Right cardiac atrium (tissue), 5 donors: ENCODE data around the gene PAX1. TPM values are rescaled to one million over a fixed set of nuclear protein-coding genes. Genes with fewer than 3 reads are reported as not detected.

Experiments used
- ATAC-seq, 2 donors: fragments of 200-7000 bp; cut with Tn5 transposase; one replicate each; pipeline versions ENCODE4 v1.8.0 to v1.9.1; 2020; ENCODE audit warnings: moderate library complexity in 2 of 2, mild to moderate bottlenecking in 1 of 2
- DNase-seq, 3 donors: peaks; one replicate each; pipeline ENCODE4 v3.0.0-alpha.2; 2020
- H3K27ac ChIP-seq: one replicate; pipeline ENCODE4 v1.5.1; 2013; ENCODE audit warnings: mild to moderate bottlenecking, low read length, control low read depth, moderate library complexity
- H3K27me3 ChIP-seq: one replicate; pipeline ENCODE4 v1.6.1; 2013; ENCODE audit not compliant: control insufficient read depth, insufficient read depth
- H3K4me1 ChIP-seq: one replicate; pipeline ENCODE4 v1.6.1; 2013; ENCODE audit warnings: low read length; ENCODE audit not compliant: control insufficient read depth, insufficient read depth
- H3K4me3 ChIP-seq: one replicate; pipeline ENCODE4 v1.5.1; 2013; ENCODE audit warnings: low read length, control low read depth
- H3K9me3 ChIP-seq: one replicate; pipeline ENCODE4 v1.6.1; 2013; ENCODE audit warnings: low read length; ENCODE audit not compliant: control insufficient read depth
- WGBS: extraction: QIAGEN DNeasy Blood & Tissue Kit; methylation state at CpG from one replicate; pipeline ENCODE4 v1.1.7; 2013; 5-methylcytosine and 5-hydroxymethylcytosine counted together
- intact Hi-C, 4 donors: fragments of 100-400 bp; cut with DNase I; formaldehyde crosslinking; loops; one replicate each; pipeline versions ENCODE4 v1.11.0 to v1.14.0; 2022 to 2023
- polyA plus RNA-seq: library from polyadenylated mRNA; stranded (reverse); fragments of 200-250 nt; gene quantifications from one replicate; pipeline ENCODE4 v1.2.3, GENCODE V29; 2013
- total RNA-seq, 4 donors: library from RNA; stranded (reverse); fragmentation: NEBNext Ultra II Directional; extraction: Animal tissue kit (Norgen Biotek cat#: 25700); gene quantifications; one replicate each; pipeline ENCODE4 v1.2.1, GENCODE V29; 2021
- donor health status: healthy with polysubstance abuse.
- donor health status: DM: no; HTN: yes; CAD: no.
- donor health status: DM: no; HTN: no; CAD: no.
- donor health status: DM: no; HTN: yes; CAD: no; lungs with severe emphysema.
- donor health status: DM: yes; HTN: yes; CAD: no.

PAX1 gene
- total and polyA plus RNA-seq, 5 donors = not detected

GRCh38 chr20:21703717-21704407 is 1.6 kb upstream of the PAX1 start:
- Histone ChIP-seq H3K9me3 (no peaks in the 10 kb centered on the region), H3K4me3 (no peak overlapping the region), H3K27ac (no peak overlapping the region), H3K4me1 (no peaks in the 10 kb centered on the region), H3K27me3 (peaks cover 4% of the 10 kb centered on the region)
- ATAC-seq = no peak
- 4% methylated on average over 22 of the region's 22 CpGs for WGBS
- DNase-seq = no peak
- intact Hi-C loops = no loop called here

- peaks cover 4% of the 10 kb centered on the region for H3K27me3 ChIP-seq
- intact Hi-C loops = no loop called here
- H3K4me3 ChIP-seq = no peak overlapping the region
- H3K27ac ChIP-seq = no peak overlapping the region
- ATAC-seq (no peak), DNase-seq (no peak)
- H3K4me1 ChIP-seq = no peaks in the 10 kb centered on the region
- WGBS = 3% methylated on average over 31 of the region's 31 CpGs
- no peaks in the 10 kb centered on the region for H3K9me3 ChIP-seq
These were observed 767 bp upstream of the PAX1 start for GRCh38 chr20:21704408-21705385.

- ATAC-seq (no peak), DNase-seq (no peak)
- Histone ChIP-seq H3K27me3 (peaks cover 4% of the 10 kb centered on the region), H3K4me1 (no peaks in the 10 kb centered on the region), H3K27ac (no peak overlapping the region), H3K9me3 (no peaks in the 10 kb centered on the region), H3K4me3 (no peak overlapping the region)
- WGBS = 2% methylated on average over 76 of the region's 76 CpGs
- intact Hi-C loops = no loop called here
These were observed 1.1 kb downstream of the PAX1 start for GRCh38 chr20:21706261-21707195.

- 11% methylated on average over 7 of the region's 7 CpGs for WGBS
- intact Hi-C loops = no loop called here
- ATAC-seq = no peak
- Histone ChIP-seq H3K4me1 (no peaks in the 10 kb centered on the region), H3K4me3 (no peak overlapping the region), H3K27ac (no peak overlapping the region), H3K27me3 (peaks cover 4% of the 10 kb centered on the region), H3K9me3 (no peaks in the 10 kb centered on the region)
- DNase-seq = no peak
These were observed 1.8 kb downstream of the PAX1 start for GRCh38 chr20:21707267-21707666.

GRCh38 chr20:21707999-21708737 is 2.7 kb downstream of the PAX1 start:
- ATAC-seq = no peak
- Histone ChIP-seq H3K4me1 (no peaks in the 10 kb centered on the region), H3K27me3 (peaks cover 6% of the 10 kb centered on the region), H3K4me3 (no peak overlapping the region), H3K27ac (no peak overlapping the region), H3K9me3 (no peaks in the 10 kb centered on the region)
- DNase-seq = no peak
- intact Hi-C loops = no loop called here
- WGBS = 4% methylated on average over 33 of the region's 33 CpGs

GRCh38 chr20:21708738-21709534 is 3.5 kb downstream of the PAX1 start:
- peaks cover 8% of the 10 kb centered on the region for H3K27me3 ChIP-seq
- no peak for DNase-seq
- ATAC-seq = no peak
- no peak overlapping the region for H3K4me3 ChIP-seq
- intact Hi-C loops = no loop called here
- no peaks in the 10 kb centered on the region for H3K9me3 ChIP-seq
- 3% methylated on average over 43 of the region's 43 CpGs for WGBS
- no peak overlapping the region for H3K27ac ChIP-seq
- H3K4me1 ChIP-seq = no peaks in the 10 kb centered on the region

GRCh38 chr20:21709535-21709904 is 4.1 kb downstream of the PAX1 start:
- no peak for DNase-seq
- ATAC-seq = no peak
- intact Hi-C loops = no loop called here
- Histone ChIP-seq H3K27ac (no peak overlapping the region), H3K4me3 (no peak overlapping the region), H3K4me1 (no peaks in the 10 kb centered on the region), H3K27me3 (peaks cover 7% of the 10 kb centered on the region), H3K9me3 (no peaks in the 10 kb centered on the region)
- WGBS = 2% methylated on average over 6 of the region's 6 CpGs

- peaks cover 4% of the 10 kb centered on the region for H3K27me3 ChIP-seq
- no peaks in the 10 kb centered on the region for H3K4me1 ChIP-seq
- H3K9me3 ChIP-seq = no peaks in the 10 kb centered on the region
- no peak overlapping the region for H3K4me3 ChIP-seq
- DNase-seq (no peak), ATAC-seq (no peak)
- intact Hi-C loops = no loop called here
- H3K27ac ChIP-seq = no peak overlapping the region
- WGBS = 2% methylated on average over 3 of the region's 3 CpGs
These were observed 4.9 kb downstream of the PAX1 start for GRCh38 chr20:21710341-21710740.

GRCh38 chr20:21710863-21711431 is 5.5 kb downstream of the PAX1 start:
- ATAC-seq = no peak
- DNase-seq = no peak
- WGBS = 15% methylated on average over 5 of the region's 5 CpGs
- Histone ChIP-seq H3K27ac (no peak overlapping the region), H3K27me3 (peaks cover 4% of the 10 kb centered on the region), H3K4me3 (no peak overlapping the region), H3K9me3 (no peaks in the 10 kb centered on the region), H3K4me1 (no peaks in the 10 kb centered on the region)
- intact Hi-C loops = no loop called here
